ENCODE measurements around the gene DGKA.

DGKA gene

GRCh38 chr12:55991110-55991509 lies 60.1 kb downstream of the DGKA start:
- Histone ChIP-seq H3K27ac (replicated peaks) (no peak overlapping the region), H3K4me3 (replicated peaks; ENCODE audit: insufficient read depth, low read length) (no peak overlapping the region), H3K27me3 (ENCODE audit: insufficient read depth, poor library complexity, severe bottlenecking) (no peaks in the 10 kb centered on the region)
- DNase-seq (ENCODE audit: low read depth in 1 of 2, low spot score in 1 of 2): no peak
- TF ChIP-seq CTCF (IDR thresholded peaks at IDR 0.05; ENCODE audit: insufficient read depth, low read length) (no peak), POLR2AphosphoS5 (IDR thresholded peaks at IDR 0.05; ENCODE audit: low read depth) (no peak), SPI1 (IDR thresholded peaks at IDR 0.05; ENCODE audit: borderline replicate concordance, low read depth) (no peak), REST (IDR thresholded peaks at IDR 0.05; ENCODE audit: insufficient replicate concordance, low read depth) (no peak), GABPA (IDR thresholded peaks at IDR 0.05; ENCODE audit: low read depth) (no peak)

GRCh38 chr12:55993230-55993853 lies 62.4 kb downstream of the DGKA start:
- TF ChIP-seq POLR2AphosphoS5 (IDR thresholded peaks at IDR 0.05; ENCODE audit: low read depth) (no peak), SPI1 (IDR thresholded peaks at IDR 0.05; ENCODE audit: borderline replicate concordance, low read depth) (no peak), REST (IDR thresholded peaks at IDR 0.05; ENCODE audit: insufficient replicate concordance, low read depth) (no peak), CTCF (IDR thresholded peaks at IDR 0.05; ENCODE audit: insufficient read depth, low read length) (no peak), GABPA (IDR thresholded peaks at IDR 0.05; ENCODE audit: low read depth) (no peak)
- H3K4me3 ChIP-seq (replicated peaks; ENCODE audit: insufficient read depth, low read length): no peak overlapping the region
- no peak for DNase-seq (ENCODE audit: low read depth in 1 of 2, low spot score in 1 of 2)
- H3K27ac ChIP-seq (replicated peaks): no peak overlapping the region
- no peaks in the 10 kb centered on the region for H3K27me3 ChIP-seq (ENCODE audit: insufficient read depth, poor library complexity, severe bottlenecking)

GRCh38 chr12:55995366-55995765 lies 64.4 kb downstream of the DGKA start:
- Histone ChIP-seq H3K27ac (replicated peaks) (no peak overlapping the region), H3K27me3 (ENCODE audit: insufficient read depth, poor library complexity, severe bottlenecking) (no peaks in the 10 kb centered on the region), H3K4me3 (replicated peaks; ENCODE audit: insufficient read depth, low read length) (no peak overlapping the region)
- no peak for DNase-seq (ENCODE audit: low read depth in 1 of 2, low spot score in 1 of 2)
- TF ChIP-seq POLR2AphosphoS5 (IDR thresholded peaks at IDR 0.05; ENCODE audit: low read depth): no peak
- no peak for TF ChIP-seq REST (IDR thresholded peaks at IDR 0.05; ENCODE audit: insufficient replicate concordance, low read depth)
- TF ChIP-seq SPI1 (IDR thresholded peaks at IDR 0.05; ENCODE audit: borderline replicate concordance, low read depth): no peak
- TF ChIP-seq GABPA (IDR thresholded peaks at IDR 0.05; ENCODE audit: low read depth): no peak
- no peak for TF ChIP-seq CTCF (IDR thresholded peaks at IDR 0.05; ENCODE audit: insufficient read depth, low read length)
